ENCODE data around the gene CD5L.

DNA sequence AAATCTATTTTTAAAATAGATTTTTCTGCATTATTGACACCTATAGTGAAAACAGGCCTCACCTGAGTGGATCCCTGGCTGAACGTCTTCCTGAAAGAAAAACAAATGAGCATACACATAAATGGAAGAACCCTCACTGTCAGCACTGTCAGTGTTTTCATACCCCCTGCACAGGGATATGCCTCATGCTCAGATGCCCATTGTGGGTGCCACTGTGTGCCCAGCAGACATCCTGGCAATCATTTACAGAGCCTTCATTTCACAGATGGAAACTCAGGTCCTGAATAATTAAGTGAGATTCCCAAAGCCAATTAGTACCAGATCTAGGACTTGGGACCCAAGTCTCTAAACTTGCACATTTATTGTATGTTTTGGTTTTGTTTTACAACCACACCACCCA, 41.6 kb downstream of the CD5L start:
- TF ChIP-seq CTCF (IDR thresholded peaks at IDR 0.05): no peak
- no peak for TF ChIP-seq POLR2A (IDR thresholded peaks at IDR 0.05)
